GM21423 (cell line): ENCODE measurements around the gene IZUMO4.
"Not testable (repeated sequence)": the region's sequence is repeated elsewhere in the genome, so short reads cannot be mapped to it uniquely, and the experiment has no call there.

Source experiments
- ATAC-seq: cut with Tn5 transposase; IDR thresholded peaks from one replicate; pipeline ENCODE4 v1.9.1; 2021; ENCODE audit warnings: mild to moderate bottlenecking, moderate library complexity; ENCODE audit not compliant: unreplicated experiment

Gene IZUMO4

GRCh38 chr19:2122251-2122650, 25.5 kb downstream of the IZUMO4 start:
- ATAC-seq = no peak

- ATAC-seq = no peak
These were observed 26.3 kb downstream of the IZUMO4 start for GRCh38 chr19:2122982-2123381.

- no peak for ATAC-seq
These were observed 27.1 kb downstream of the IZUMO4 start for GRCh38 chr19:2123682-2124387.

- no peak for ATAC-seq
These were observed 30.3 kb downstream of the IZUMO4 start for GRCh38 chr19:2126879-2127518.

- no peak for ATAC-seq
These were observed 31.0 kb downstream of the IZUMO4 start for GRCh38 chr19:2127758-2128157.

- ATAC-seq = not testable (repeated sequence)
These were observed 31.5 kb downstream of the IZUMO4 start for GRCh38 chr19:2128252-2128651.

- ATAC-seq = no peak
These were observed 32.3 kb downstream of the IZUMO4 start for GRCh38 chr19:2129022-2129421.

- no peak for ATAC-seq
These were observed 32.8 kb downstream of the IZUMO4 start for GRCh38 chr19:2129486-2129885.

- ATAC-seq = no peak
These were observed 33.4 kb downstream of the IZUMO4 start for GRCh38 chr19:2129892-2130770.

- not testable (repeated sequence) for ATAC-seq
These were observed 34.6 kb downstream of the IZUMO4 start for GRCh38 chr19:2131012-2131975.

GRCh38 chr19:2132191-2132590, 35.5 kb downstream of the IZUMO4 start:
- ATAC-seq = no peak

GRCh38 chr19:2132731-2133490, 36.2 kb downstream of the IZUMO4 start:
- no peak for ATAC-seq

- ATAC-seq = no peak
These were observed 39.0 kb downstream of the IZUMO4 start for GRCh38 chr19:2135474-2136402.

- ATAC-seq = no peak
These were observed 40.1 kb downstream of the IZUMO4 start for GRCh38 chr19:2136796-2137195.

GRCh38 chr19:2138061-2138728, 41.5 kb downstream of the IZUMO4 start:
- no peak for ATAC-seq

GRCh38 chr19:2139385-2140137, 42.8 kb downstream of the IZUMO4 start:
- ATAC-seq = no peak

- ATAC-seq = no peak
These were observed 43.4 kb downstream of the IZUMO4 start for GRCh38 chr19:2140138-2140569.
